Kidney epithelial cell (primary cell): ENCODE results near the gene TYMP. TPM values are rescaled to one million over a fixed set of nuclear protein-coding genes. Genes with fewer than 3 reads are reported as not detected.

ENCODE experiments used
- DNase-seq: peaks from one replicate; pipeline ENCODE4 v3.0.0-alpha.2; 2010; ENCODE audit warnings: low read depth
- H3K27me3 ChIP-seq: 2 replicates; pipeline ENCODE4 v1.6.0; 2011; ENCODE audit warnings: low read length; ENCODE audit not compliant: control insufficient read depth, insufficient read depth
- H3K36me3 ChIP-seq: 2 replicates; pipeline ENCODE4 v1.5.1; 2011; ENCODE audit warnings: low read length; ENCODE audit not compliant: control insufficient read depth, insufficient read depth
- H3K4me3 ChIP-seq: 2 replicates; pipeline ENCODE4 v1.5.1; 2011; ENCODE audit warnings: low read depth, mild to moderate bottlenecking, control low read depth, low read length
- CTCF ChIP-seq: IDR thresholded peaks from 2 replicates; pipeline ENCODE4 v1.5.1; 2011; ENCODE audit warnings: mild to moderate bottlenecking, moderate library complexity, low read length, control low read depth, inconsistent platforms; ENCODE audit not compliant: insufficient read depth, poor library complexity, severe bottlenecking
- total RNA-seq: library from RNA; depleted of rRNA; stranded (reverse); fragments of >200 nt; gene quantifications from 2 replicates; pipeline ENCODE4 v1.2.3, GENCODE V29; 2015

Gene TYMP
- total RNA-seq, 1 donor from 2014 or later, result 53.1 TPM

GRCh38 chr22:50527921-50528681 is 1.7 kb downstream of the TYMP start:
- peaks cover 2% of the 10 kb centered on the region for H3K36me3 ChIP-seq
- no peak for TF ChIP-seq CTCF
- H3K4me3 ChIP-seq, result no peak overlapping the region
- peaks cover 15% of the 10 kb centered on the region for H3K27me3 ChIP-seq
- no peak for DNase-seq

GRCh38 chr22:50526834-50527801 is 2.7 kb downstream of the TYMP start:
- Histone ChIP-seq H3K27me3 (peaks cover 15% of the 10 kb centered on the region), H3K4me3 (peak overlapping the region; percentile 53), H3K36me3 (peaks cover 4% of the 10 kb centered on the region)
- no peak for TF ChIP-seq CTCF
- no peak for DNase-seq

GRCh38 chr22:50526108-50526833 is 3.5 kb downstream of the TYMP start:
- no peak for DNase-seq
- Histone ChIP-seq H3K36me3 (peaks cover 4% of the 10 kb centered on the region), H3K4me3 (peak overlapping the region; percentile 53), H3K27me3 (peaks cover 10% of the 10 kb centered on the region)
- no peak for TF ChIP-seq CTCF

- H3K36me3 ChIP-seq, result peaks cover 4% of the 10 kb centered on the region
- H3K4me3 ChIP-seq, result peak overlapping the region; percentile 53
- no peak for DNase-seq
- no peak for TF ChIP-seq CTCF
- H3K27me3 ChIP-seq, result peaks cover 7% of the 10 kb centered on the region
Measured at GRCh38 chr22:50525858-50526107, 4.0 kb downstream of the TYMP start.

GRCh38 chr22:50525104-50525857 is 4.5 kb downstream of the TYMP start, which contains the start of gene SCO2:
SCO2 (minus strand) TSS chr22:50525598; CDS start chr22:50524411, 1,187 bp downstream.
- Histone ChIP-seq H3K36me3 (peaks cover 4% of the 10 kb centered on the region), H3K4me3 (peak within 1 kb of the TSS; percentile 53), H3K27me3 (peaks cover 2% of the 10 kb centered on the region)
- DNase-seq, result peak; percentile 79
- TF ChIP-seq CTCF, result peak; percentile 28
